ENCODE measurements around the gene TLCD1.
A peak's percentile ranks its signal among the peaks of the same experiment; 100 is the strongest.

The TLCD1 gene

GRCh38 chr17:28710861-28711722 is 14.9 kb downstream of the TLCD1 start (continued):
- TF ChIP-seq CTCF (tag by site-specific recombination; IDR thresholded peaks at IDR 0.05) (no peak), ZXDB (tag by site-specific recombination; IDR thresholded peaks at IDR 0.05) (peak; percentile 91), BCL11A (tag by site-specific recombination; IDR thresholded peaks at IDR 0.05; ENCODE audit: low read depth) (0 out of 2 replicates have a peak, but pooled peaks have one; percentile 26), ZNF10 (tag by site-specific recombination; IDR thresholded peaks at IDR 0.05) (no peak), ZNF280D (tag by site-specific recombination; IDR thresholded peaks at IDR 0.05) (no peak), ZNF341 (tag by site-specific recombination; IDR thresholded peaks at IDR 0.05; ENCODE audit: low read depth) (peak; percentile 69), PRDM2 (tag by site-specific recombination; IDR thresholded peaks at IDR 0.05; ENCODE audit: borderline replicate concordance) (no peak), ZNF518A (tag by site-specific recombination; conservative IDR thresholded peaks at IDR 0.05; ENCODE audit: low read depth) (no peak), ZBTB17 (tag by site-specific recombination; IDR thresholded peaks at IDR 0.05) (peak; percentile 96), ZNF211 (tag by site-specific recombination; IDR thresholded peaks at IDR 0.05; ENCODE audit: low read depth) (no peak), ZNF629 (tag by site-specific recombination; IDR thresholded peaks at IDR 0.05) (peak; percentile 48; the same call in 1 of the 2 replicates), SP7 (tag by site-specific recombination; IDR thresholded peaks at IDR 0.05) (peak; percentile 82), ZNF223 (tag by site-specific recombination; IDR thresholded peaks at IDR 0.05) (0 out of 2 replicates have a peak, but pooled peaks have one; percentile 18), ZNF146 (tag by site-specific recombination; IDR thresholded peaks at IDR 0.05) (peak; percentile 38), ZNF274 (IDR thresholded peaks at IDR 0.05; ENCODE audit: low read length) (no peak), ZNF274 (tag by site-specific recombination; IDR thresholded peaks at IDR 0.05; ENCODE audit: borderline replicate concordance) (no peak), KLF9 (tag by site-specific recombination; IDR thresholded peaks at IDR 0.05; ENCODE audit: low read depth) (peak; percentile 97), GLI2 (tag by site-specific recombination; IDR thresholded peaks at IDR 0.05; ENCODE audit: borderline replicate concordance, low read depth) (no peak), ZNF692 (tag by site-specific recombination; IDR thresholded peaks at IDR 0.05) (peak; percentile 61), ZNF521 (tag by site-specific recombination; IDR thresholded peaks at IDR 0.05) (no peak)
